Effector CD8-positive, alpha-beta T cell (primary cell): ENCODE data around the gene ARFGEF2.

Source experiments
- DNase-seq: peaks from one replicate; lab custom pipeline; 2025; lab: John Stamatoyannopoulos, UW

Gene ARFGEF2

GRCh38 chr20:48898896-48899530, 22.5 kb upstream of the ARFGEF2 start:
- DNase-seq, result no peak

DNA sequence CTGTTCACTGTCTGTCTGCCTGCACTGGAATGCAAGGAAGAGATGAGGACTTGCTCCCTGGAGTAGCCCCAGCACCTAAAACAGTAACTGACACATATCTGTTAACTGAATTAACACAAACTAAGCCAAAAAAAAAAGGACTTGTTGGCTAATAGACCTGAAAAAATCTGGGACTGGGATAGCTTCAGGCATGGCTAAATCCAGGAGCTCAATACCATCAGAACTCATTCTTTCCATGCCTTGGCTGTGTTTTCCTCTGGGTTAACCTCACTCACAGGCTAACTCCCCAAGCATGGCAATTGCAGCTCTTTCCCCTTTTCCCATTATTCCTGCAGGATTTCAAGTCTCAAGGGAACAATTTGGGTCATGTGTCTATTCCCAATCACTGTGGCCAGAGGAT, 21.6 kb upstream of the ARFGEF2 start:
- DNase-seq, result no peak

- DNase-seq, result no peak
Observed at GRCh38 chr20:48901326-48901725, 20.2 kb upstream of the ARFGEF2 start.

DNA sequence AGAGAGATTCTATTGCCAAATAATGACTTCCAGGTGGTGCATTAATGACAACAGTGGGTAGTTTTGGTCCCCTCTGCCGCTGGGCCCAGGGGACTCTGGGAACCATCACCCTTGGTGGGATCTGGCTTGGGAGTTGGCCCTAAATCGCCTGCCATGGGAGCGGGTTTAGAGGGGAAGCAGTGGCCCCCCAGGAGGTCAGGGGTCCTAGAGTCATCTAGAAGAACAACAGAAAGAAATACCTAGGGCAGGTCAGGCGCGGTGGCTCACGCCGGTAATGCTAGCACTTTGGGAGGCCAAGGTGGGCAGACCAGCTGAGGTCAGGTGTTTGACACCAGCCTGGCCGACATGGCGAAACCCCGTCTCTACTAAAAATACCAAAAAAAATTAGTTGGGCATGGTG, 17.8 kb upstream of the ARFGEF2 start:
- DNase-seq, result no peak

DNA sequence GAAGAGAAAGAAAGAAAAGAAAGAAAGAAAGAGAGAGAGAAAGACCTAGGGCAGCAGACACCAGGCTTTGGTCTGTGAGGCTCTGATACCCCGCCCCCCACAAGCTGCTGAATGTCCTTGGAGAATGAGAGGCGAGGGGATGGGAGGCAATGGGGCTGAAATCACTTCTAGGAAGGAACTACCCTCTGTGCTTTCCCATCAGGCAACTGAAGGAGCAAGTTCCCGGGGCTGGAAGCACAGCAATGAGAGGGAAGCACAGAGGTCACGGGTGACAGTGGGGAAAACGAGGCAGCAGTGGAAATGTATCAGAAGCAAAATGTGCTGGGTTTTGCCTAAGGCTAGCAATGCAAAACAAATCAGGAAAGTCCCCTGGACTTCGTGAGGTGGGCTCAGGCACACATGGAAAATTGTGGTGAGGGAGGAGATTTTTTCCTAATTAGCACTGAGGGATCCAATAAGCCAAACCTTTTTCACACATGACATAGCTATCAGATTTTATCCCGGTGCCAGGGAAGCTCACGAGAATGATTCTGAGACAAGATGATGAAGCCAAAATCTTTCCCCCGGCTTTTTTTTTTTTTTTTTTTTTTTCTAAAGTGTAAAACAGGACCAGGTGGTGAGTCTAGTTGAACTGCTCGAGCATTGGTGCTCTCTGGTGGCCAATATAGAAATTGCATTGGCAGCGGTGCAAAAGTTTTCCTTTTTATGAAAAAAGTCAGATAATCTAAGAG, 16.8 kb upstream of the ARFGEF2 start:
- peak; percentile 30 for DNase-seq

DNA sequence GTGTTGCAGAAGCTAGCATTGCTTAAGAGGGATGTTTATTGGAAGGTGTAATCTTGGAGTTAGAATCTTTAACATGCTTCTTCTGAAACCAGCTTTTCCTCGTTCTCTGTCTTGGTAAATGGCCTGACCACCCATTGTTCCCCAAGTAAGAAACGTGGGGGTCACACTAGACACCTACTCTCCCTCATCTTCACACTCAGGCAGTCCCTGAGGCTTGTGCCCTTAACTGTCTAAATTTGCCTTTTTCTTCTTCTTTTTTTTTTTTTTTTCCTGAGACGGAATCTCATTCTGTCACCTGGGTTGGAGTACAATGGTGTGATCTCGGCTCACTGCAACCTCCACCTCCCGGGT, 16.2 kb upstream of the ARFGEF2 start:
- no peak for DNase-seq

- no peak for DNase-seq
Observed at GRCh38 chr20:48906221-48906877, 15.2 kb upstream of the ARFGEF2 start.

GRCh38 chr20:48908656-48909319, 12.7 kb upstream of the ARFGEF2 start:
- DNase-seq, result no peak

DNA sequence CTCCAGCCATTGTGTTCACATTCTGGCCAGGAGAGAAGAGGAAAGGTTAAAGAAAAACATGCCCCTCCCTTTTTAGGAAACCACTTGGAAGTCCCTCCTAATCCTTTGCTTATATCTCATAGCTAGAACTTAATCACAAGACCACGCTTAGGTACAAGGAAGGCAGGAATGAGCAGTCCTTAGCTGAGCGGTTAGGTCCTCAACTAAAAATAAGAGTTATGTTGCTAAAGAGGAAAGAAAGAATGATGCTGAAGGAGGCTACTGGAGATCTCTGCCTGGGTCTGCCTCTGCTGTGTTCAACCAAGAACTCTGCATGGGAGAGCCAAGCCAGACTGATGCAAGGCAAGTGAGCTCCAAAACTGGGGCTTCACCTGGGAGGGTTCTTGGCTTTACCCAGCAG, 11.6 kb upstream of the ARFGEF2 start:
- no peak for DNase-seq

- DNase-seq, result no peak
Observed at GRCh38 chr20:48910347-48910781, 11.1 kb upstream of the ARFGEF2 start.

- DNase-seq, result no peak
Observed at GRCh38 chr20:48912065-48912464, 9.4 kb upstream of the ARFGEF2 start.

- DNase-seq, result no peak
Observed at GRCh38 chr20:48916699-48917098, 4.8 kb upstream of the ARFGEF2 start.

DNA sequence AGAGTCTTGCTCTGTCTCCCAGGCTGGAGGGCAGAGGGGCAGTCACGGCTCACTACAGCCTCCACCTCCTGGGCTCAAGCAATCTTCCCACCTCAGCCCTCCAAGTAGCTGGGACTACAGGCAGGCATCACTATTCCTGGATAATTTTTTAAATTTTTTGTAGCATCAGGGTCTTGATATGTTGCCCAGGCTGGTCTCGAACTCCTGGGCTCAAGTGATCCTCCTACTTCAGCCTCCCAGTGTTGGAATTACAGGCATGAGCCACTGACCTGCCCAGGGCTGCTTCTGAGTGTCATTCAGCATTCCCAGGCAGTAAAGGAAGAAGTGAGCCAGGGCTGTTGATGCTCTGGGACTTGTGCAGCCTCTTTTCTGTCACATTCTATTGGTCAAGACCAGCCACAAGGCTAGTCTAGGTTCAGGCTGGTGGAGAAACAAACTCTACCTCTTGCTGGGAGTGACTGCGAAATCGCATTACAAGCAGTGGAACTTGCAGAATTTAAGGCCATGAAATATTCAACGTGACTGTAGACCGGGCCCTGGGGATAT, 2.1 kb upstream of the ARFGEF2 start:
- DNase-seq, result no peak

- DNase-seq, result no peak
Observed at GRCh38 chr20:48919882-48920526, 1.5 kb upstream of the ARFGEF2 start.

DNA sequence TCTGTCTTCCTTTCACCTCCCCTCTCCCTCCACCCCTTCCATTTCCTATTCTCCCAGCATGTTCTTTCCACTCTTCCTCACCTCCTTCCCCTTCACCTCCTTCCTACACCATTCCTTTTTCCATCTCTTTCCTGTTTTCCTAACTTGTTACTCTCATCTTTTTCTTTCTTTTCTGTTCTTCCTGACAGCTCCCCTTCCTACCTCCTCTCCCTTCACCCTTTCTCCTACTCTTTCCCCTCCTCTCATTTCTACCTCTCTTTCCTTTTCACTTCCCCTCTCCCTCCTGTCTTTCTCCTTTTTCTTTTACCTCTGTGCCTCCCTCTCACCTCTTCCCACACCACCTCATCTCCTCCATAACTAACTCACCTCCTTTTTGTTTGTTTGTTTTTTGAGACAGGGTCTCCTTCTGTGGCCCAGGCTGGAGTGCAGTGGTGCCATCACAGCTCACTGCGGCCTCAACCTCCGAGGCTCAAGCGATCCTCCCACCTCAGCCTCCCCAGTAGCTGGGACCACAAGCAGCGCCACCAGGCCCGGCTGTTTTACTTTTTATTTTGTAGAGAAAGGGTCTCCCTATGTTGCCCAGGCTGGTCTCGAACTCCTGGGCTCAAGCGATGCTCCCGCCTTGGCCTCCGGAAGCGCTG, 864 bp upstream of the ARFGEF2 start:
- no peak for DNase-seq

DNA sequence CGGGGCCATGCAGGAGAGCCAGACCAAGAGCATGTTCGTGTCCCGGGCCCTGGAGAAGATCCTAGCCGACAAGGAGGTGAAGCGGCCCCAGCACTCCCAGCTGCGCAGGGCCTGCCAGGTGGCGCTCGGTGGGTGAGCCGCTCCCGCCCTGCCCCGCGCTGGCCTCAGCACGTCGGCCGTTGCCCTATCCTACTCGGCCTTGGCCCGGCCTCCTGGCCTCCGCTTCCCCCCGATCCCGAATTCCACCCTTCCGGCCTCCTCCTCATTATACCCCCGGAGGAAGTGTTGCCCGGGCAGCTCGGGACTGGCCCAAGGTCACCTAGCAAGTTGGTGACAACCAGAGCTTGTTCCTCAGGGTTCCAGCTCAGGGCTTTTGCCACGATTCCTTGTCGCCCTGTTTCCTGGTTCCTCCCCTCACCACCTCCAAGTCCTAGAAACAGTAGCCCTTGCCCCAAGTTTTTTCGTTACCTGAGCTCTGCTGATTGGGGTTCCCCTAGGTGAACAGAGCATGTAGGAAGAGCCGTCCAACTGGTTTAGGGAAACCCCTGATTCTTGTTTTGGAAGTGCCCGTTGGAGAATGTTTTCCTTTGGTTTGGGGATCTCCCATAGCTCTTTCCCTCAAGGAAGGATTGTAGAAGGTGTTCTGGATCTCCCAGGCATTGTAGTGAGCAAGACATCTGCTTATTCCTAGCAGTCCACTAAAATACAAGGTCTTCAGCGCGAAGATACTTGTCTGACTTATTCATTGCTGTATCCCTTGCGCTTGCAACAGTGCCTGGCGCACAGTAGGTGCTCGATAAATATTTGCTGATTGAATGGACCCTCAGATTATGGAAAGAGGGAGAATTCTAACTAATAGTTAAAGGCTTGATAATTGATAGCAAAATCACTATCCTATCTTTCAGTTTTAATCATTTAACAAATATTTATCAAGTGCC, 641 bp downstream of the ARFGEF2 start:
- DNase-seq, result peak; percentile 7

DNA sequence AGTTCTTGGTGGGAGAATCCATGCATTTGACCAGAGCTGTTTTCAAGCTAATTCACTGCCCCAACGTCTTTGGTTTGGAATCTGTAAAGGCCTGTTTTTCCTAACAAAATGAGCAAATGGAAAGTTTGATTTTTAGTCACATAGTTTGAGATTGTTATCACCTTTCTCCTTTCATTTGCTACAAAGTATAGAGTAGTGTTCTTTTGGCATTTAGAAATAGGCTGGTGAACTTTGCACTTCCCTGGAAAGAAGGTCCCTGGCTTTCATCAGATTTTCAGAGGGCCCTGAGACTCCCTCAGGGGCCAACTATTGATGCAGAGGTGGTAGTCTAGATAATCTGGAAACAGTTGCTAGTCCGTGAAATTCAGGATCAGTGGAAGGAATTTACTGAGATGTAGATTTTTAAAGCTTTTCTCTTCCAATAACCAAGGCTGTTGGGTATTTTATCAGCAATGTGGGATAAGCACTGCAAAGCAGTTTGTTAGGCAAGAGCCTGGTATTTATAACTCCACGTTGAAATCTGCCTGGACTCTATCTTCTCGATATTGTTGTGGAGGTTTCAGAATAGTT, 1.7 kb downstream of the ARFGEF2 start:
- no peak for DNase-seq

GRCh38 chr20:48924756-48925109, 3.2 kb downstream of the ARFGEF2 start:
- no peak for DNase-seq

DNA sequence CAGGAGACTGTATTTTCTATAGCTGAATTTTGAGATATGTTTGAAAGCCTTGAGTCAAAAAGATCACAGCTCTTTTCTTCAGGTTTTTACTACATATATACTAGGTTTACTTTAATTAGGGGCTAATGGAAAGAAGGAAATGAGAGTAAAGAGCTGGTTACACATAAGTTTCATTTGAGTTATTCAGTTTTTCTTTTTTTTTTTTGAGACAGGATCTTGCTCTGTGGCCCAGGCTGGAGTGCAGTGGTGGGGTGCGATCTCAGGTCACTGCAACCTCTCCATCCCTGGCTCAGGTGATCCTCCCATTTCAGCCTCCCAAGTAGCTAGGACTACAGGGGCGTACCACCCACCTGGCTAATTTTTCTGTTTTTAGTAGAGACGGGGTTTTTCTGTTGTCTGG, 4.8 kb downstream of the ARFGEF2 start:
- DNase-seq, result no peak

DNA sequence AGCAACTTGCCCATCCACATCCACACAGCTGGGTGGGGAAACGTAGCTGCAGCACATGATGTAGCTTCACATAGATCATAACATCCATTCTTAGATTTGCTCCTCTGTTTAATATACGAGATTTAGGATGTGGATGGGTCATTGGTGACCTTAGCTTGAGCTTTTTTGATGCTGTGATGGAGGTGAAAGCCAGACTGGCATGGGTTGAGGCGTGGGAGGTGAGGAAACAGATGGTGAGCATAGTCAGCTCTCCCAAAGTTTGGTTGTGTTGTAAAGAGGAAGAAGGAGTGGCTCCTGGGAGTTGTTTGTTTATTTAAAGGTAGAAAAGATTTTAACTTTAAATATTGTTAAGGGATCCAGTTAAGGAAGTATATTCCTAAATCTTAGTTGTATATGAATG, 5.3 kb downstream of the ARFGEF2 start:
- DNase-seq, result no peak
